CD14-positive monocyte (primary cell): Measurements from ENCODE around the gene MYH10. TPM values are rescaled to one million over a fixed set of nuclear protein-coding genes. Genes with fewer than 3 reads are reported as not detected.

Source experiments
- DNase-seq, 3 donors: peaks; one replicate each; pipeline ENCODE4 v3.0.0-alpha.2; 2011 to 2022
- H2AFZ ChIP-seq: 2 replicates; pipeline ENCODE4 v1.6.0; 2012; ENCODE audit warnings: mild to moderate bottlenecking, low read depth, low read length, inconsistent platforms; ENCODE audit not compliant: insufficient read depth, poor library complexity, severe bottlenecking
- H3K27ac ChIP-seq, 2 donors: 1 replicate in 1 of 2; 2 replicates in 1 of 2; pipeline ENCODE4 v1.5.1; 2012 to 2013; ENCODE audit warnings: low read length in 2 of 2, control low read depth in 1 of 2, inconsistent platforms in 1 of 2, low read depth in 1 of 2, mild to moderate bottlenecking in 1 of 2
- H3K27me3 ChIP-seq, 2 donors: one replicate each; pipeline versions ENCODE4 v1.6.0 to v1.6.1; 2011 to 2013; ENCODE audit warnings: low read length in 2 of 2; ENCODE audit not compliant: control insufficient read depth in 2 of 2, insufficient read depth in 2 of 2
- H3K36me3 ChIP-seq, 2 donors: replicated peaks in 1 of 2; 1 replicate in 1 of 2; 2 replicates in 1 of 2; pipeline versions ENCODE4 v1.5.1 to v1.6.1; 2012 to 2013; ENCODE audit warnings: low read length in 2 of 2, control low read depth in 1 of 2, inconsistent platforms in 1 of 2, mild to moderate bottlenecking in 1 of 2; ENCODE audit not compliant: insufficient read depth in 2 of 2, control insufficient read depth in 1 of 2
- H3K4me1 ChIP-seq, 2 donors: 1 replicate in 1 of 2; 2 replicates in 1 of 2; pipeline versions ENCODE4 v1.5.1 to v1.6.1; 2012 to 2013; ENCODE audit warnings: low read length in 2 of 2, control low read depth in 1 of 2, inconsistent platforms in 1 of 2, mild to moderate bottlenecking in 1 of 2, moderate library complexity in 1 of 2; ENCODE audit not compliant: insufficient read depth in 2 of 2, control insufficient read depth in 1 of 2
- H3K4me2 ChIP-seq: replicated peaks from 2 replicates; pipeline ENCODE3; 2012; ENCODE audit warnings: low read length, moderate library complexity, mild to moderate bottlenecking; ENCODE audit not compliant: poor library complexity, severe bottlenecking; ENCODE audit errors: extremely low read depth
- H3K4me3 ChIP-seq, 3 experiments: fragments of 200-600 bp in 1 of 3; sonication (generic) in 1 of 3; replicated peaks in 1 of 3; 1 replicate in 2 of 3; 2 replicates in 1 of 3; pipeline ENCODE4 v1.5.1; 2011 to 2013; ENCODE audit warnings: low read length in 3 of 3, mild to moderate bottlenecking in 3 of 3, control low read depth in 2 of 3, low read depth in 2 of 3, inconsistent platforms in 1 of 3, moderate library complexity in 1 of 3
- H3K79me2 ChIP-seq: 2 replicates; pipeline ENCODE4 v1.6.0; 2012; ENCODE audit warnings: mild to moderate bottlenecking, control low read depth, inconsistent platforms, low read length, moderate library complexity; ENCODE audit not compliant: insufficient read depth
- H3K9ac ChIP-seq: 2 replicates; pipeline ENCODE4 v1.6.0; 2017; ENCODE audit warnings: low read length, mild to moderate bottlenecking; ENCODE audit not compliant: insufficient read depth, poor library complexity, severe bottlenecking
- H3K9me3 ChIP-seq, 2 donors: replicated peaks in 1 of 2; 1 replicate in 1 of 2; 2 replicates in 1 of 2; pipeline versions ENCODE4 v1.5.1 to v1.6.1; 2012 to 2013; ENCODE audit warnings: low read length in 2 of 2, control low read depth in 1 of 2; ENCODE audit not compliant: control insufficient read depth in 1 of 2, insufficient read depth in 1 of 2
- H4K20me1 ChIP-seq: 2 replicates; pipeline ENCODE4 v1.6.0; 2012; ENCODE audit warnings: mild to moderate bottlenecking, low read length, control low read depth, moderate library complexity; ENCODE audit not compliant: insufficient read depth
- H3K27ac Mint-ChIP-seq, 7 donors: one replicate each; pipeline ENCODE4 v1.8.0; 2020; ENCODE audit warnings: mild to moderate bottlenecking in 7 of 7, mixed read lengths in 7 of 7, moderate library complexity in 6 of 7, inconsistent platforms in 2 of 7
- H3K27me3 Mint-ChIP-seq, 3 donors: one replicate each; pipeline ENCODE4 v1.8.0; 2021 to 2022; ENCODE audit warnings: low read depth in 3 of 3, mild to moderate bottlenecking in 3 of 3, mixed read lengths in 3 of 3, moderate library complexity in 3 of 3, inconsistent platforms in 1 of 3
- H3K36me3 Mint-ChIP-seq, 2 donors: one replicate each; pipeline ENCODE4 v1.8.0; 2020; ENCODE audit warnings: mixed read lengths in 2 of 2, inconsistent platforms in 1 of 2, mild to moderate bottlenecking in 1 of 2
- H3K4me1 Mint-ChIP-seq: one replicate; pipeline ENCODE4 v1.8.0; 2020; ENCODE audit warnings: mild to moderate bottlenecking, mixed read lengths
- H3K4me3 Mint-ChIP-seq, 2 donors: one replicate each; pipeline ENCODE4 v1.8.0; 2020; ENCODE audit warnings: mild to moderate bottlenecking in 2 of 2, mixed read lengths in 2 of 2, moderate library complexity in 1 of 2
- H3K9me3 Mint-ChIP-seq, 7 donors: one replicate each; pipeline ENCODE4 v1.8.0; 2020 to 2022; ENCODE audit warnings: mixed read lengths in 7 of 7, mild to moderate bottlenecking in 6 of 7, moderate library complexity in 6 of 7, inconsistent platforms in 2 of 7
- WGBS: methylation state at CpG from one replicate; pipeline ENCODE4 v1.1.5; 2013; ENCODE audit warnings: missing lambda C conversion rate; ENCODE audit not compliant: insufficient coverage; 5-methylcytosine and 5-hydroxymethylcytosine counted together
- intact Hi-C, 2 donors: fragments of 100-400 bp; cut with micrococcal nuclease; formaldehyde crosslinking; loops; one replicate each; pipeline versions ENCODE4 v1.15.0 to v1.15.1; 2023
- polyA plus RNA-seq, 3 donors: library from polyadenylated mRNA; depleted of rRNA in 1 of 3; unstranded in 2 of 3; stranded (reverse) in 1 of 3; fragments of 300-500 nt in 2 of 3; fragments of >200 nt in 1 of 3; fragmentation: Illumina TruSeq in 2 of 3; gene quantifications; 1 replicate in 2 of 3; 2 replicates in 1 of 3; pipeline ENCODE4 v1.2.3, GENCODE V29; 2012 to 2021
- TF ChIP-seq, protein P1 (sequence below): fragments of 200-600 bp; IDR thresholded peaks from one replicate; pipeline ENCODE4 v1.8.0; 2022; ENCODE audit warnings: antibody characterized with exemption, mild to moderate bottlenecking

Gene MYH10
- polyA plus RNA-seq, 3 donors: 0.42 to 0.65 TPM; not detected in 1

DNA sequence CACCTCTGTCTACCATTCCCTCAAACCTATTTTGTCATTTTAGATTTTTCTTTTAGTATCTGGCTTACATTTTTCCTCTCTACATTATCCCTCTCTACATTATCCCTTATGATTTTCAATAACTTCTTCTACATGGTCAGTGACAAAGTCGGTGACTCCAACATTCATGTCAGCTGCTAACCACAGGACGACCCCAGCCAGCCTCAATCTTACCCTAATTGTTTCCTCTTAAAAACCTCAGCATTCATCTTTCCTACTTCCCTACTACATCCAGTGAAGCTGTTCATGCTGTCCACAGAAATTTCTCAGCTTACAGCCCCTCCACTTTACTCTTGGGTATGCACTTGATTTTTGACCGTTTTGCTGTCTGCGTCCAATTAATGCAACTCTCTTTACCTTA, 8.3 kb downstream of the MYH10 start:
- 0% methylated on average over 2 of the region's 4 CpGs for WGBS
- Histone ChIP-seq H3K27ac (no peak overlapping the region), H3K4me3 (no peak overlapping the region), H3K36me3 (no peaks in the 10 kb centered on the region), H3K4me1 (no peaks in the 10 kb centered on the region), H3K79me2 (no peaks in the 10 kb centered on the region), H3K27me3 (peaks cover 50 to 79% of the 10 kb centered on the region in 2 donors), H4K20me1 (no peaks in the 10 kb centered on the region), H3K4me2 (no peak overlapping the region), H2AFZ (no peak overlapping the region), H3K9ac (no peak overlapping the region), H3K9me3 (no peaks in the 10 kb centered on the region)
- DNase-seq: no peak
- intact Hi-C loops: no loop called here
- peak overlapping the region in 1 of 2 donors; percentile 52 for H3K4me3 Mint-ChIP-seq
- TF ChIP-seq, protein P1, sequence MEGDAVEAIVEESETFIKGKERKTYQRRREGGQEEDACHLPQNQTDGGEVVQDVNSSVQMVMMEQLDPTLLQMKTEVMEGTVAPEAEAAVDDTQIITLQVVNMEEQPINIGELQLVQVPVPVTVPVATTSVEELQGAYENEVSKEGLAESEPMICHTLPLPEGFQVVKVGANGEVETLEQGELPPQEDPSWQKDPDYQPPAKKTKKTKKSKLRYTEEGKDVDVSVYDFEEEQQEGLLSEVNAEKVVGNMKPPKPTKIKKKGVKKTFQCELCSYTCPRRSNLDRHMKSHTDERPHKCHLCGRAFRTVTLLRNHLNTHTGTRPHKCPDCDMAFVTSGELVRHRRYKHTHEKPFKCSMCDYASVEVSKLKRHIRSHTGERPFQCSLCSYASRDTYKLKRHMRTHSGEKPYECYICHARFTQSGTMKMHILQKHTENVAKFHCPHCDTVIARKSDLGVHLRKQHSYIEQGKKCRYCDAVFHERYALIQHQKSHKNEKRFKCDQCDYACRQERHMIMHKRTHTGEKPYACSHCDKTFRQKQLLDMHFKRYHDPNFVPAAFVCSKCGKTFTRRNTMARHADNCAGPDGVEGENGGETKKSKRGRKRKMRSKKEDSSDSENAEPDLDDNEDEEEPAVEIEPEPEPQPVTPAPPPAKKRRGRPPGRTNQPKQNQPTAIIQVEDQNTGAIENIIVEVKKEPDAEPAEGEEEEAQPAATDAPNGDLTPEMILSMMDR: no peak
- no peak overlapping the region for H3K27ac Mint-ChIP-seq
- no peaks in the 10 kb centered on the region for H3K36me3 Mint-ChIP-seq
- peaks cover 4% of the 10 kb centered on the region for H3K4me1 Mint-ChIP-seq
- peaks cover 0 to 3% (median 0%) of the 10 kb centered on the region in 7 donors for H3K9me3 Mint-ChIP-seq
- peaks cover 53 to 69% (median 57%) of the 10 kb centered on the region in 3 donors for H3K27me3 Mint-ChIP-seq

- Histone ChIP-seq H3K9me3 (no peaks in the 10 kb centered on the region), H4K20me1 (no peaks in the 10 kb centered on the region), H2AFZ (no peak overlapping the region), H3K36me3 (no peaks in the 10 kb centered on the region), H3K79me2 (no peaks in the 10 kb centered on the region), H3K4me2 (no peak overlapping the region), H3K4me3 (no peak overlapping the region), H3K27ac (no peak overlapping the region), H3K4me1 (no peaks in the 10 kb centered on the region), H3K9ac (no peak overlapping the region), H3K27me3 (peaks cover 53 to 78% of the 10 kb centered on the region in 2 donors)
- no peaks in the 10 kb centered on the region for H3K36me3 Mint-ChIP-seq
- H3K27me3 Mint-ChIP-seq: peaks cover 55 to 68% (median 61%) of the 10 kb centered on the region in 3 donors
- TF ChIP-seq, protein P1: no peak
- intact Hi-C loops: no loop called here
- peaks cover 4% of the 10 kb centered on the region for H3K4me1 Mint-ChIP-seq
- 86% methylated on average over 1 of the region's 3 CpGs for WGBS
- H3K9me3 Mint-ChIP-seq: peaks cover 0 to 3% (median 0%) of the 10 kb centered on the region in 7 donors
- no peak overlapping the region for H3K27ac Mint-ChIP-seq
- peak overlapping the region in 1 of 2 donors; percentile 44 for H3K4me3 Mint-ChIP-seq
- DNase-seq: no peak
Observed at GRCh38 chr17:8621585-8621984, 8.9 kb downstream of the MYH10 start.
